Smooth muscle cell (in vitro differentiated cells): Measurements from ENCODE around the gene DAB2IP. TPM values are rescaled to one million over a fixed set of nuclear protein-coding genes. Genes with fewer than 3 reads are reported as not detected.

Source experiments
- DNase-seq: peaks from one replicate; lab custom pipeline; 2025; ENCODE audit not compliant: unreplicated experiment; lab: John Stamatoyannopoulos, UW
- H2AFZ ChIP-seq: fragments of 200-600 bp; sonication (generic); 2 replicates; pipeline ENCODE4 v1.6.0; 2016; ENCODE audit warnings: antibody characterized with exemption, low read depth, mild to moderate bottlenecking
- H3F3A ChIP-seq: fragments of 200-600 bp; sonication (generic); 2 replicates; pipeline ENCODE4 v1.6.0; 2017; ENCODE audit warnings: antibody characterized with exemption, low read depth
- H3K27ac ChIP-seq: fragments of 200-600 bp; sonication (generic); 2 replicates; pipeline ENCODE4 v1.5.1; 2016; ENCODE audit warnings: low read depth, mild to moderate bottlenecking
- H3K27me3 ChIP-seq: fragments of 200-600 bp; sonication (generic); 2 replicates; pipeline ENCODE4 v1.6.1; 2016; ENCODE audit warnings: low read depth, mild to moderate bottlenecking
- H3K36me3 ChIP-seq: fragments of 200-600 bp; sonication (generic); 2 replicates; pipeline ENCODE4 v1.5.1; 2016; ENCODE audit warnings: low read depth
- H3K4me1 ChIP-seq: fragments of 200-600 bp; sonication (generic); 2 replicates; pipeline ENCODE4 v1.5.1; 2016; ENCODE audit warnings: low read depth
- H3K4me2 ChIP-seq: fragments of 200-600 bp; sonication (generic); 2 replicates; pipeline ENCODE4 v1.6.0; 2016; ENCODE audit warnings: mild to moderate bottlenecking
- H3K4me3 ChIP-seq: fragments of 200-600 bp; sonication (generic); 2 replicates; pipeline ENCODE4 v1.5.1; 2016; ENCODE audit warnings: mild to moderate bottlenecking
- H3K79me2 ChIP-seq: fragments of 200-600 bp; sonication (generic); 2 replicates; pipeline ENCODE4 v1.6.0; 2016; ENCODE audit warnings: low read depth, mild to moderate bottlenecking
- H3K9ac ChIP-seq: fragments of 200-600 bp; sonication (generic); 2 replicates; pipeline ENCODE4 v1.6.0; 2016; ENCODE audit warnings: low read depth
- H3K9me3 ChIP-seq: fragments of 200-600 bp; sonication (generic); replicated peaks from 2 replicates; pipeline ENCODE4 v1.5.1; 2016; ENCODE audit warnings: low read depth
- H4K20me1 ChIP-seq: fragments of 200-600 bp; sonication (generic); 2 replicates; pipeline ENCODE4 v1.6.0; 2016; ENCODE audit warnings: low read depth
- CTCF ChIP-seq: fragments of 200-600 bp; sonication (generic); IDR thresholded peaks from 2 replicates; pipeline ENCODE4 v1.5.1; 2017; ENCODE audit warnings: borderline replicate concordance, mild to moderate bottlenecking, antibody characterized with exemption; ENCODE audit not compliant: insufficient read depth, poor library complexity, severe bottlenecking
- WGBS: methylation state at CpG from one replicate; pipeline ENCODE4 v1.1.7; 2016; ENCODE audit warnings: low lambda C conversion rate; 5-methylcytosine and 5-hydroxymethylcytosine counted together
- polyA plus RNA-seq: library from polyadenylated mRNA; unstranded; fragments of >200 nt; fragmentation: Nextera tagmentation; extraction: Ambion mirVana; gene quantifications from 2 replicates; pipeline ENCODE4 v1.2.1, GENCODE V29; 2016
- total RNA-seq: library from RNA; depleted of rRNA; stranded (reverse); fragments of >200 nt; gene quantifications from 2 replicates; pipeline ENCODE4 v1.2.3, GENCODE V29; 2014

DAB2IP gene
- total and polyA plus RNA-seq, 2 experiments from 2014 or later, result 10.4 to 15.5 TPM

DNA sequence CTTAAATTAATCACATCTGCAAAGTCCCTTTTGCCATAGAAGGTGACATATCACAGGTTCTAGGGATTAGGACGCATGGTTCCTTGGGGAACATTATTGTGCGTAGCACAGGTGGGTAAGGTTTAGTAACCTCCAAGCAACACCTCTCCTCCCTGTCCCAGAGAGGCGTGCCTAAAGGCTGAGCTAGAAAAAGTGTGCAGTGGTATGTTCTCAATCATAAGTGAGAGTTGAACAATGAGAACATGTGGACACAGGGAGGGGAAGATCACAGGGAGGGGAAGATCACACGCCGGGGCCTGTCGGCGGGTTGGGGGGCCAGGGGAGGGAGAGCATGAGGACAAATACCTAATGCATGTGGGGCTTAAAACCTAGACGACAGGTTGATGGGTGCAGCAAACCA, 14.9 kb downstream of the DAB2IP start:
- no peaks in the 10 kb centered on the region for H3K27me3 ChIP-seq
- no peak overlapping the region for H3K4me2 ChIP-seq
- no peaks in the 10 kb centered on the region for H3F3A ChIP-seq
- DNase-seq, result no peak
- no peak overlapping the region for H3K9ac ChIP-seq
- H3K27ac ChIP-seq, result no peak overlapping the region
- no peak overlapping the region for H2AFZ ChIP-seq
- H3K79me2 ChIP-seq, result peaks cover 40% of the 10 kb centered on the region
- peaks cover 25% of the 10 kb centered on the region for H4K20me1 ChIP-seq
- no peak for TF ChIP-seq CTCF
- H3K4me1 ChIP-seq, result no peaks in the 10 kb centered on the region
- no peak overlapping the region for H3K4me3 ChIP-seq
- no peaks in the 10 kb centered on the region for H3K36me3 ChIP-seq
- WGBS, result 89% methylated on average over 8 of the region's 8 CpGs
- no peaks in the 10 kb centered on the region for H3K9me3 ChIP-seq

- Histone ChIP-seq H2AFZ (no peak overlapping the region), H3K4me3 (no peak overlapping the region), H3K9ac (no peak overlapping the region), H3K4me1 (no peaks in the 10 kb centered on the region), H3K79me2 (peaks cover 48% of the 10 kb centered on the region), H3K36me3 (no peaks in the 10 kb centered on the region), H3K27ac (no peak overlapping the region), H3K4me2 (no peak overlapping the region), H3K9me3 (no peaks in the 10 kb centered on the region), H3K27me3 (no peaks in the 10 kb centered on the region), H3F3A (no peaks in the 10 kb centered on the region), H4K20me1 (peaks cover 30% of the 10 kb centered on the region)
- no peak for DNase-seq
- WGBS, result 94% methylated on average over 6 of the region's 6 CpGs
- no peak for TF ChIP-seq CTCF
These were observed 15.8 kb downstream of the DAB2IP start for GRCh38 chr9:121667214-121667613.

DNA sequence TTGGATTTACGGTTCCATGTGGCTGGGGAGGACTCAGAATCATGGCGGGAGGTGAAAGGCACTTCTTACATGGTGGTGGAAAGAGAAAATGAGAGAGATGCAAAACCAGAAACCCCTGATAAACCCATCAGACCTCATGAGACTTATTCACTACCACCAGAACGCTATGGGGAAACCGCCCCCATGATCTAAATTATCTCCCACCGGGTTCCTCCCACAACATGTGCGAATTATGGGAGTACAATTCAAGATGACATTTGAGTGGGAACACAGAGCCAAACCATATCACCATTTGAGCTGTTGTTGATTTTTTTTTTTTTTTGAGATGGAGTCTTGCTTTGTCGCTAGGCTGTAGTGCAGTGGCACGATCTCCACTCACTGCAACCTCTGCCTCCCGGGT, 16.5 kb downstream of the DAB2IP start:
- Histone ChIP-seq H3K36me3 (no peaks in the 10 kb centered on the region), H3K9me3 (no peaks in the 10 kb centered on the region), H3K27ac (no peak overlapping the region), H3K4me2 (no peak overlapping the region), H3K27me3 (no peaks in the 10 kb centered on the region), H4K20me1 (peaks cover 30% of the 10 kb centered on the region), H3K4me1 (no peaks in the 10 kb centered on the region), H3K4me3 (no peak overlapping the region), H3K79me2 (peaks cover 50% of the 10 kb centered on the region), H3K9ac (no peak overlapping the region), H3F3A (no peaks in the 10 kb centered on the region), H2AFZ (no peak overlapping the region)
- TF ChIP-seq CTCF, result no peak
- WGBS, result 96% methylated on average over 9 of the region's 9 CpGs
- no peak for DNase-seq

DNA sequence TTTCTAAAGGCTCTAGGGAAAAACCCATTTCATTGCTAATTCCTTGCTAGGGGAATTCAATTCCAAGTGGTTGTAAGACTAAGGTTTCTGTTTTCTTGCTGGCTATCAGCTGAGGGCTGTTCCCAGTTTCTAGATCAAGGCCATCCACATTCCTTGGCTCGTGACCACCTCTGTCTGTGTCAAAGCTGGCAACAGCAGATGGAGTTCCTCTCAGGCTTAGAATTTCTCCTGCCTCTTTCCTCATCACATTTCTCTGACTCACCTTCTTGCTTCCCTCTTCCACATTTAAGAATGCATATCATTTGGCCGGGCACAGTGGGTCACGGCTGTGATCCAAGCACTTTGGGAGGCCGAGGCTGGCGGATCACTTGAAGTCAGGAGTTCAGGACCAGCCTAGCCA, 19.0 kb downstream of the DAB2IP start:
- no peak for DNase-seq
- WGBS, result 79% methylated on average over 5 of the region's 5 CpGs

More for the DNA sequence above, 19.0 kb downstream of the DAB2IP start:
- Histone ChIP-seq H3F3A (no peaks in the 10 kb centered on the region), H3K36me3 (no peaks in the 10 kb centered on the region), H3K79me2 (peaks cover 56% of the 10 kb centered on the region), H3K4me2 (no peak overlapping the region), H3K9me3 (no peaks in the 10 kb centered on the region), H3K4me1 (no peaks in the 10 kb centered on the region), H3K27ac (no peak overlapping the region), H3K4me3 (no peak overlapping the region), H4K20me1 (peaks cover 34% of the 10 kb centered on the region), H2AFZ (no peak overlapping the region), H3K27me3 (no peaks in the 10 kb centered on the region), H3K9ac (no peak overlapping the region)
- no peak for TF ChIP-seq CTCF
